ENCODE results near the gene ZNF692. TPM values are rescaled to one million over a fixed set of nuclear protein-coding genes. Genes with fewer than 3 reads are reported as not detected.
A peak's percentile ranks its signal among the peaks of the same experiment; 100 is the strongest.

Gene ZNF692
- total RNA-seq, 1 experiment from 2014 or later, result 59.1 TPM

GRCh38 chr1:248862998-248863881 lies 4.4 kb upstream of the ZNF692 start (continued):
- TF ChIP-seq FOXP4 (CRISPR knock-in tag; IDR thresholded peaks at IDR 0.05), result peak; percentile 84; the same call in 1 of the 2 replicates
- TF ChIP-seq ESRRA (CRISPR knock-in tag; IDR thresholded peaks at IDR 0.05; ENCODE audit: borderline replicate concordance), result peak; percentile 61; the same call in 1 of the 2 replicates

GRCh38 chr1:248862695-248862997 lies 3.8 kb upstream of the ZNF692 start:
- CTCF ChIA-PET, result interaction anchor here (1.0 to 2.8 kb wide), 3 partner anchors 11 to 44 kb away, joined by 4 to 11 read pairs (median 4); no protein-coding TSS in a partner anchor
- H3K36me3 Mint-ChIP-seq, result no peaks in the 10 kb centered on the region
- ATAC-seq, result no peak

DNA sequence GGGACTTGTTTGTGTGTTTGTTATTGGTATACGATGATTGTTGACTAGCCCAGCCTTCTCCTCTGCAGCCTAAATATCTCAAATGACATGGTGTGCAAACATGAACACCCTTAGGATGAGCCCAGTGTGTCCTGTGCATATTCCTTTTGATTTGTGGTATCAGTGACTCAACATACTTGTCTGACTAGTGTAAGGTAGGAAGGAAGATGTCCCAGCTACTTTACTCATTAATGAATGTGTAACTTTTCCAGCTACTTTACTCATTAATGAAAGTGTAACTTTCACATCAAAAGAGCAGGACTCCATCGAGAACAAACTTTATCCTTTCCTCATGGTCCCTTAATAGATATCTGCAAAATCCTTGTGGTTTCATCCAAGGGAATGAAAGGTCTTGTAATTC lies 2.7 kb upstream of the ZNF692 start:
- no peak for ATAC-seq
- H3K27ac Mint-ChIP-seq, result no peak overlapping the region
- H3K9me3 Mint-ChIP-seq, result peaks cover 3% of the 10 kb centered on the region
- DNase-seq (ENCODE audit: low spot score), result no peak
- 0 out of 2 replicates have a peak, but pooled peaks cover 3% of the 10 kb centered on the region for H3K36me3 Mint-ChIP-seq
- H3K4me1 Mint-ChIP-seq, result peaks cover 27% of the 10 kb centered on the region
- peaks cover 52% of the 10 kb centered on the region for H3K27me3 Mint-ChIP-seq (ENCODE audit: low read depth)
- CTCF ChIA-PET, result interaction anchor here (2.8 kb wide), 1 partner anchor 12 kb away, joined by 11 read pairs; no protein-coding TSS in a partner anchor
- no peak for TF ChIP-seq CDX4 (CRISPR knock-in tag; IDR thresholded peaks at IDR 0.05; ENCODE audit: borderline replicate concordance)
- TF ChIP-seq, protein P1, sequence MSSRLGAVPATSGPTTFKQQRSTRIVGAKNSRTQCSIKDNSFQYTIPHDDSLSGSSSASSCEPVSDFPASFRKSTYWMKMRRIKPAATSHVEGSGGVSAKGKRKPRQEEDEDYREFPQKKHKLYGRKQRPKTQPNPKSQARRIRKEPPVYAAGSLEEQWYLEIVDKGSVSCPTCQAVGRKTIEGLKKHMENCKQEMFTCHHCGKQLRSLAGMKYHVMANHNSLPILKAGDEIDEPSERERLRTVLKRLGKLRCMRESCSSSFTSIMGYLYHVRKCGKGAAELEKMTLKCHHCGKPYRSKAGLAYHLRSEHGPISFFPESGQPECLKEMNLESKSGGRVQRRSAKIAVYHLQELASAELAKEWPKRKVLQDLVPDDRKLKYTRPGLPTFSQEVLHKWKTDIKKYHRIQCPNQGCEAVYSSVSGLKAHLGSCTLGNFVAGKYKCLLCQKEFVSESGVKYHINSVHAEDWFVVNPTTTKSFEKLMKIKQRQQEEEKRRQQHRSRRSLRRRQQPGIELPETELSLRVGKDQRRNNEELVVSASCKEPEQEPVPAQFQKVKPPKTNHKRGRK (CRISPR knock-in tag; IDR thresholded peaks at IDR 0.05; ENCODE audit: borderline replicate concordance), result no peak
- no peak overlapping the region for H3K4me3 Mint-ChIP-seq
- POLR2A ChIA-PET, result no interaction called here

More at GRCh38 chr1:248862695-248862997, 3.8 kb upstream of the ZNF692 start:
- Mint-ChIP-seq H3K4me3 (peak overlapping the region; percentile 79), H3K9me3 (peaks cover 3% of the 10 kb centered on the region), H3K4me1 (peaks cover 20% of the 10 kb centered on the region), H3K27me3 (ENCODE audit: low read depth) (peaks cover 52% of the 10 kb centered on the region), H3K27ac (no peak overlapping the region)
- DNase-seq (ENCODE audit: low spot score), result no peak
- POLR2A ChIA-PET, result interaction anchor here (2.0 kb wide), 1 partner anchor 10 kb away, joined by 10 read pairs; no protein-coding TSS in a partner anchor
- TF ChIP-seq NFYB (CRISPR knock-in tag; conservative IDR thresholded peaks at IDR 0.05; ENCODE audit: low read depth) (no peak), FOXP1 (CRISPR knock-in tag; IDR thresholded peaks at IDR 0.05; ENCODE audit: borderline replicate concordance) (no peak), SMAD3 (CRISPR knock-in tag; IDR thresholded peaks at IDR 0.05; ENCODE audit: borderline replicate concordance) (no peak), ZNF423 (CRISPR knock-in tag; IDR thresholded peaks at IDR 0.05) (no peak), RORB (CRISPR knock-in tag; IDR thresholded peaks at IDR 0.05) (no peak)
- TF ChIP-seq, protein P2, sequence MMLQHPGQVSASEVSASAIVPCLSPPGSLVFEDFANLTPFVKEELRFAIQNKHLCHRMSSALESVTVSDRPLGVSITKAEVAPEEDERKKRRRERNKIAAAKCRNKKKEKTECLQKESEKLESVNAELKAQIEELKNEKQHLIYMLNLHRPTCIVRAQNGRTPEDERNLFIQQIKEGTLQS (CRISPR knock-in tag; conservative IDR thresholded peaks at IDR 0.05), result no peak

- CTCF ChIA-PET, result interaction anchor here (2.1 to 3.0 kb wide), 4 partner anchors 13 to 53 kb away, joined by 7 to 40 read pairs (median 24); partner anchors contain the start of gene PGBD2
- peak overlapping the region; percentile 85; the same call in 1 of the 2 replicates for H3K27ac Mint-ChIP-seq
- peaks cover 8% of the 10 kb centered on the region for H3K36me3 Mint-ChIP-seq
These were observed 1.1 kb upstream of the ZNF692 start for GRCh38 chr1:248860007-248860406.

More at GRCh38 chr1:248860007-248860406, 1.1 kb upstream of the ZNF692 start:
- no peak for TF ChIP-seq CREB1 (CRISPR knock-in tag; IDR thresholded peaks at IDR 0.05)
- H3K4me3 Mint-ChIP-seq, result peak overlapping the region; percentile 88
- POLR2A ChIA-PET, result interaction anchor here (2.3 to 2.5 kb wide), 3 partner anchors 14 to 46 kb away, joined by 13 to 20 read pairs (median 18); partner anchors contain the start of genes PGBD2 and ZNF672
- no peak for DNase-seq (ENCODE audit: low spot score)
- peaks cover 3% of the 10 kb centered on the region for H3K9me3 Mint-ChIP-seq
- peaks cover 27% of the 10 kb centered on the region for H3K4me1 Mint-ChIP-seq
- ATAC-seq, result no peak
- peaks cover 45% of the 10 kb centered on the region for H3K27me3 Mint-ChIP-seq (ENCODE audit: low read depth)
